Stomach (tissue), 4 donors: ENCODE results near the gene TVP23B.

Source experiments
- CTCF ChIP-seq, 7 experiments: fragments of 450-650 bp in 4 of 7; fragments of 200-600 bp in 3 of 7; sonication (generic) in 3 of 7; IDR thresholded peaks; one replicate each; pipeline ENCODE4 v1.5.1; 2016 to 2019; ENCODE audit warnings: antibody characterized with exemption in 7 of 7, control low read depth in 2 of 7, mild to moderate bottlenecking in 1 of 7
- EP300 ChIP-seq: sonication (generic); formaldehyde crosslinking; IDR thresholded peaks from one replicate; pipeline ENCODE4 v1.6.1; 2017; ENCODE audit warnings: antibody characterized with exemption
- POLR2A ChIP-seq, 4 donors: fragments of 450-650 bp; IDR thresholded peaks; one replicate each; pipeline ENCODE4 v1.6.1; 2016; ENCODE audit warnings: antibody characterized with exemption in 4 of 4, control low read depth in 2 of 4, mild to moderate bottlenecking in 1 of 4, moderate library complexity in 1 of 4

GRCh38 chr17:18772471-18772870 is 8.5 kb upstream of the TVP23B start:
- no peak for TF ChIP-seq CTCF (IDR thresholded peaks at IDR 0.05)
- no peak for TF ChIP-seq POLR2A (IDR thresholded peaks at IDR 0.05)
- no peak for TF ChIP-seq EP300
